Stimulated activated naive CD4-positive, alpha-beta T cell treated with Interleukin-2 at 50 U/mL for 16 hours (primary cell): ENCODE measurements around the gene SDCCAG8.

Experiments
- DNase-seq: peaks from one replicate; lab custom pipeline; 2025; lab: John Stamatoyannopoulos, UW

SDCCAG8 gene

DNA sequence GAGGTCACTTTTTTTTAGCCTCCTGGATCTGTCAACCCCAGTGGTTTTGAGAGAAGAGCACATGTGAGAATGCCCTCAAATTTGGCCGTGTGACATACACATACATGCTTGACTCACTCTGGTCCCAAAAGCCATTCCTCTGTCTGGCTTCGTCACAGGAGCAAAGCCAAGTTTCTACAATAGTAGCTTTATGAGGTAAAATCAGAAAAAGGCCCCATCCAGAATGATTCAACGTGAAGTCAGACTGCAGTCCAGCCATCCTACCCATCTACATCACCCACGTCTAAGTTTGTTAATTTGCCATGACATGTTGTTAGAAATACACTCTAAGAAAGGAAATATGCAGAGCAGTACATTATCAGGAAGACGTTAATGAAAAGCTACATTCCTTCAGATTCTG lies 245.2 kb downstream of the SDCCAG8 start:
- no peak for DNase-seq

DNA sequence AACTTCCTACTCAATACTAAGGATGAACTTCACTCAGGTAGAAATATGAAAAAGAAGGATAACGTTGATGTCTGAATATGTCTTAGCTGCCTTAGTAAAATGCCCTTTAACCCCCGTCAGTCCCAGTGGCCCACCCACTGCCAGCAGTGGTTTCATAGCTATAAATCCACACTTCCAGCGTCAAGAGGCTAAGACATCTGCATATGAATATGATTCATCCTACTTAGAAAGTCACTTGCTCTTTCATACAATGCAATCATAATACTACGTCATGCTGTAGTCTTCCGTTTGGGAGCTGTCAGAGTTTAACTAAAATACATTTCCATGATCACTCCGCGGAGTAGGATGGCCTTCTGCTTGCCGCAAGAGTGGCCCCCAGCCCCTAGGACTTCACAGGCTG lies 247.3 kb downstream of the SDCCAG8 start:
- DNase-seq: no peak

DNA sequence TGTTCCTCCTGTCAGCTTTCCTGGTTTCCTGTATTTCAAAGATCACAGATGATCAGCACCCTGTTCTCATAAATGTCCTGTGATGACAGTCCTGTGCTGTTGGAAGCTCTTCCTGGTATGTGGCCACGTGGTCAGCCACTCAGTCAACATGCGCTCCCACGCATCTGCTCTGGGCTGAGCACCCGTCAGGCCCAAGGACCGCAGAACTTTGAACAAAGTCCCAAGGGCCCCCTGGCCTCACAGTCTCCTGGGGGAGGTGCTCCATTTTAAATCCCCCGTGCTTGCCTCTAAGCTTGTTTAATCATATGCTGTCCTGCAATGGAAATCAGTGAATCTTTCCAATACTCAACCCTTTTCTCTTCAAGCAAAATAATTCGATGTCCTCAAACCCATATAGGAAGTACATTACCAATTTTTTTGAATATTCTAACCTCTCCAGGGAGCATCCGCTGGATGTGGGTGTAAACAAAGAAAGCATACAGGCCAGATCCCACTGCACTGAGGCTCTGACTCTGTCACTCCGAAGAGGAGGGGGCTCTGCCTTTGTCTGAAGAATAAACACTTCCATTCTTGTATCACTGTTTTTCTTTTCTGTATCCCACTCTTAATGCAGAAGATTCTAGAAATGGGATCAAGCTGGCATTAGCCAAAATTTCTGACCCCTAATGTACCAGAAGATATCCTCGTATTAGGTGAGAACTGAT lies 250.3 kb downstream of the SDCCAG8 start:
- no peak for DNase-seq

DNA sequence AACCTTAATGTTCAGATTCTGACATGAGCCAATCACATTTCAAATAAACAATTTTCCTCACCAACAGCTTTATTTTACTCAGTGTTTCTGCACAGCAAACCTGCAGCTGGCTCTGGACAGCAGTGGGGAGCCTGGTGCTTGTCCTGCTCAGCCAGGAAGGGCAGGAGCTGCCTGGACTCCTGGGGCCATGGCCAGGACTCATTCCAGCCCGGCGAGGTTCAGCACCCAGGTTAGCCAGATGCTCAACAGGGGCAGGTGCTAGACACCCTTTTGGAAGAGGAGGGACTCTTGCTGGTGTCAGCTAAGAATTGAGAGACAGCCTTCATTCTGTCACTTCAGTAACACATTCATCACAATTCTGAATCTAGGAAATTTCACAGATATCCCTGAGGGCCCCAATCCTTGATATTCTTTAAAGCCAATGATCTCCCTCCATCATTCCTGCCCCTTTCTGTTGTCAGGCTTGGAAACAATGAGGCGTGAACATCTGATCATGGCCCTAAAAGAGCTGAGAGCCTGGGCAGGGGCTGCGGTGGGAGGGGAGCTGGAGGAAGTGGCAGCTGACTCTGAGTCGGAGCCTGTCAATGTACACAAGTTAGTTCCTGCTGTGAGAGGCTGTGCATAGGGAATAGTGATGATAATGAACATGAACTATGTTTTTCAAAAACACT lies 251.3 kb downstream of the SDCCAG8 start:
- DNase-seq: no peak

DNA sequence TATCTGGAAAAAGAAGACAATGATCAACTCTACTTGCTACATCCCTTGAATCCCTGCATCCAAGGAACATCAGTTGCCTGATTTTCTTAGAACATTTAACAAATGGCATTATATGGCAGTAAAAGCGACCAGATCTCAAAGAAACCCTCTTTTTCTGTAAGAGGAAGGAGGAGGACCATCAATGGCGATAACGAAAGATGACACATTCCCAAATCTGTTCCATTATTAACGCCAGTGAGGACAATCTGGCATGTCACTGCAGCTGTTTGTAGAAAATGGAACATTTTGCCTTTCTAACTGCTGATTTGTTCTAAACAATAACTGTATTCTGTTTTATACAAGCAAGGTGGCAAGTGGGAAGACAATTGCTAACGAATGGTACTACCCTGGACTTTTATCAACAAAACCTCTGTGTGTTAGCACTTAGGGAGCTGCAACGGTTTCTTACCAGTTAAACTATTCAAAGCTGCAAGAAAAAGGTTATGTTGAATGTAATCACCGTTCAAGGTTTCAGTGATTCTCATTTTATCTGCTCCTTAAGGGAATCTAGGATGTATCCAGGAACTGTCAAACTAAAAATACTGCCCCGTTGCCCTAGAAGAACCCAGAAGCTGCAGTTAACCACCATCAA lies 251.9 kb downstream of the SDCCAG8 start:
- DNase-seq: no peak

DNA sequence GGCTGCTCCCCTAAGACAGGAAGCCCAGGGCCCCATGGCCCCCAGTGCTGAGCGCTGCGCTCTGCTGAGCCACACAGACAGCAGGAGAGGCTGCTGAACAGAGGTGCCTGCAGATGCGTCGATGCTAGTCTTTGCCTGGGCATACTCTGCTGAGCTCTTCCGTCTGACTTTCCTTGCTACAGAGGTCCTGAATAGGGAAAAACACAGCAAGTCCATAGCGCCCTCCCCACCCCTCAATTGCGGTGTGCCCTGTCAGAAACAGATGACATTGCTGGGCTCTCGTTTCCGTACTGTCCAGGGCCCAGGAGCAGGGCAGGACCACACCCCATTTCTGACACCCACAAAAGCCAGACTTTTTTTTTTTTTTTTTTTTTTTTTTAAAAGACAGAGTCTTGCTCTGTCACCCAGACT lies 252.5 kb downstream of the SDCCAG8 start:
- DNase-seq: no peak

DNA sequence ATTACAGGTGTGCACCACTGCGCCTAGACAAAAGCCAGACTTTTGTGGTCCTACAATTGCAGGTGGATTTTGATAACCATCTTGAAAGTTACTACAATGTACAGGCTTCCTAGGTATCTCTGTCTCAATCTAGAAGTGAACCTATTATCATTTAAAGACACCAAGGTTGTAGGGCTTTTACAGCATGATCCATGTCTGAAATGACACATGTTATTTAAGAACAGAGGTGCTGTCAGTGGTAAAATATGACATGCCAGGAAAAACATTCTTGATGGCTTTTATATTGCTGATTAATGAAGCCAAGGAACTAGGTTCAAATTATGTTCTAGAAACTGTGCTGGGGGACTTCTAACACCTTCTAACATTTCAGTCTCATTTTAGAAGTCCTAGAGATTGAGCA lies 253.1 kb downstream of the SDCCAG8 start:
- no peak for DNase-seq

DNA sequence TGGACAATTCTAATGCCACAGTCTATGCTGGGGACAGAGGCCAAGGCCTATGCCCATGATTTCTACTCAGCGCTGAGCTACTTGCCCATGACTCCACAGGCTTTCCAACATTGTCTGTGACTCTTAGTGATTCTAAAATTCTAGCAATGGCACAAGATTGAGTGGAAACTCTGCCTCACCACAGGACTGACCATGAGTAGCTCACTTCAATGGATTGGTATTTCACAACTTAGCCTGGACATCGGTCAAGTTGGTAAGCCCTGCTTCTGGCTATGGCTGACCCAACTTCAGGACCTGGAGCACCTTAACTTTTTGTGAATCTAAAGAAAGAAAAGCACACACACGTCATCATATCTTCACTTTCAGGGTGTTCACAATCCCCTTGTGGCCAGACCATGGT lies 255.1 kb downstream of the SDCCAG8 start:
- no peak for DNase-seq

DNA sequence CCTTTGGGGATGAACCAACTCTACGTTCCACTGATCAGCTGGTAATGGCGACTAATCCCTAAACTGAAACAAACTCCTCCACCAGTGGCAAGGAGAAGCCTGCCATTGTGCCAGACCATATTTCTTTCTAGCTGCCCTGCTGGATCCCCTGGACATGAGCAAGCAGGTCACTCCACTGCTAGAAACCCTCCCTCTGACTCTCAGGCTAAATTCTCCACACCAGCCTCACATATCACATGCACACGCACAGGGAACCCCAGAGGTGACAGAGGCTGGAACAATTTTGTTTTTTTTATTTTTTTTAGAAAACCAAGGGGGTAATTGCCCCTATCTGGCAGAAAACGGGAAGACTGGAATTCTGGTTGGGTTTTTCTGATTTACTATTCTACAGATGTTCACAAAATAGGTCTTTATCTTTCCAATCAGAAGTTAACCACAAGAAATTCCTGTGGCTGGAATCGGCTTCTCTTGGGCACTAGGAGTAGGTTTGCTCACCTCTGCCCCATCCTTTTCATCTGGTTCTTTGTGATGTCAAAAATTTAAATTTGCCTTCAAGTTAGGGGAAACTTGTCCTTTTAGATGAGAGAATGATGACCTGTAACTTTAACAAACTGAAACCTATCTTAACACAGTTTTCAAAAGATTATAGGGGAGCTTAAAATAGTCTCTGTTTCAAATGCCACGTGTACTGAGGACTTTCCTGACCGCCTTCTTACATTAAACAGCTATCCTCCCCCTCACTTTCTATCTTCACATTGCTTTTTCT lies 258.1 kb downstream of the SDCCAG8 start:
- no peak for DNase-seq

DNA sequence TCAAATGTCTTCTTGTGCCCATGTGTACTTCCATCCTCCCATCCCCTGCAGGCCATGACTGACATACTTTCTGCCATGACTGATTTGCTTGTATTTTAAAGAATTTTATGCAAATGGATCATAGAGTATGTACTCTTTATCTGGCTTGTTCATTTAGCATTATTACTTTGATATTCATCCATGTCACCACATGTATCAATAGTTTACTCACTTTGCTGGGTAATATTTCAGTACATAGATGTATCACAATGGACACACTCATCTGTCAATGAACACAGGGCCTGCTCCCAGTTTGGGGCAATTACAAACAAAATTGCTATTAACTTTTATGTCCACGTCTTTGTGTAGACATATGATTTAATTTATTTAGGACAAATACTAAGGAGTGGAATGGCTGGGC lies 259.1 kb downstream of the SDCCAG8 start:
- DNase-seq: no peak

DNA sequence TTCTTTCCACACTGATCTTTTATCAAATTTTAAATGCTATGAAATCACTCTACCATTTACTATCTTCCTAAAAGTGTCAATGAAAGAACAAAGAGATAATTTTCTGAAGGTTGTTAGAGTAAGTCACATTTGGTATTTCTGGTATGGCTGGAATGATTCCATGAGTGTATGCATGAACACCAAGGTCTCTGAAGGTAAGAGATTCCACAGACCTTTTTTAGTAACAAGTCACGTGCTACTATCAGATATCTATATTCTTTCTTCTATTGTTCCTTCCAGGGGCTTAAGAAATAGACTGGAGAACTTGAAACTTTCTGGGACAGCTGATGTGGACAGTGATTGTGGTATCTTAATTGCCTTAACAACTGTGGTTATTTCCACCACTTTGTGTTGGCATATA lies 265.0 kb downstream of the SDCCAG8 start:
- no peak for DNase-seq

DNA sequence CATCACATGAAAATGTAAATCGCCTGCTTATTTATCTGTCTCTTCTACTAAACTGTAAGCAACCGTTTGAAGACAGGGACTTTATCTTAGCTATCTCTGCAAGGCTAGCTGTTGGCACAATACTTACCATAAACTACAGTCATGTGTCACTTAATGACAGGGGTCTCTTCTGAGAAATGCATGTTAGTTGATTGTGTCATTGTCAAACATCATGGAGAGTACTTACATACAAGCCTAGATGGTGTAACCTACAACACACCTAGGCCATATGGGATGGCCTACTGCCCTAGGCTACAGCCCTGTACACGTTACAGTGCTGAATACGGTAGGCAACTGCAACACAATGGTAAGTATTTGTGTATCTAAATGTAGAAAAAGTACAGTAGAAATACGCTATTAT lies 267.9 kb downstream of the SDCCAG8 start:
- DNase-seq: no peak

DNA sequence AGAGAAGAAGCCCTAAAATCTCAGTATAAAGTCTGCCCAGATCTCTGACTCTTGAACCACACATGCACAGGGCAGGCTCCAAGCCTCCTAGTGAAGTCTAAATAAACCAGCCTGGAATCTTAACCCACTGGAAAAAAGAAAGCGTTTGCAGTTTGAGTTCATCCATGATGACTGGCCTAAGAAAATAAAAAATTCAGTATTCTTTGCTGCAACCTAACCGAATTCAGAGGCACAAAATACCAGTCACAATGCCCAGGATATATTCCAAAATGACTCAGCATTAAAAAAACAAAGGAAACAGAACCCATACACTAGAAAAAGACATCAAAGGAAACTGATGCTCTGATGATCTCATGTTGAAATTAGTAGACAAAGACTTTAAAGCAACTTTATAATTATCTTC lies 269.2 kb downstream of the SDCCAG8 start:
- no peak for DNase-seq

DNA sequence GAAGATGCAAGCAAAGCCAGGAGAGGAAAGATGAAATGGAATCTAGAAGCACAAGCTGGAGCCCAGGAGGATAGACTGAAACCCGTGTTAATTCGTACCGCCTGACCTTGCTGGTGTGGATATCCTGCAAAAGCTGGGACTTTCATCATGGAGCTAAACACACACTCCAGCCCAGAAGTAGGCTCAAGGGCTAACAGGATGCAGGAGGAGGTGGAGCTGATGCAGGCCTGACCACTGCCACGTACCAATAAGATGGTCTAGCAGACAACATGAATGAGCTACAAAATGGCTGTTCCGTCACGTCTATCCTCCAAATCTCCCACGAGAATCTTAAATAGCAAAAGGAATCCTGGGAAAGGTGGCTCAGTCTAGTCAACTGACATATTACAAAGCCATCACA lies 270.3 kb downstream of the SDCCAG8 start:
- DNase-seq: no peak

DNA sequence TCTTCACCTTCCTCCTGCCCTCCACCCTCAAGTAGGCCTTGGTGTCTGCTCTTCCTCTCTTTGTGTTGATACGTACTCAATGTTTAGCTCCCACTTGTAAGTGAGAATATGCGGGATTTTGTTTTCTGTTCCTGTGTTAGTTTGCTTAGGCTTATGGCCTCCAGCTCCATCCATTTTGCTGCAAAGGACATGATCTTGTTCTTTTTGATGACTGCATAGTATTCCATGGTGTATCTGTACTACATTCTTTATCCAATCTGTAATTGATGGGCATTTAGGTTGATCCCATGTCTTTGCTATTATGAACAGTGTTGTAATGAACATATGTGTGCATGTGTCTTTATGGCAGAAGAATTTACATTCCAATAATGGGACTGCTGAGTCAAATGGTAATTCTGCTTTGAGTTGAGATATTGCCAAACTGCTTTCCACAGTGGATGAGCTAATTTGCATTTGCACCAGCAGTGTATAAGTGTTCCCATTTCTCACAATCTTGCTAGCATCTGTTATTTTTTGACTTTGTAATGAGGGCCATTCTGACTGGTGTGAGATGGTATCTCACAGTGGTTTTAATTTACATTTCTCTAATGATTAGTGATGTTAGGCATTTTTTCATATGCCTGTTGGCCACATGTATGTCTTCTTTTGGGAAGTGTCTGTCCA lies 272.7 kb downstream of the SDCCAG8 start:
- DNase-seq: no peak

DNA sequence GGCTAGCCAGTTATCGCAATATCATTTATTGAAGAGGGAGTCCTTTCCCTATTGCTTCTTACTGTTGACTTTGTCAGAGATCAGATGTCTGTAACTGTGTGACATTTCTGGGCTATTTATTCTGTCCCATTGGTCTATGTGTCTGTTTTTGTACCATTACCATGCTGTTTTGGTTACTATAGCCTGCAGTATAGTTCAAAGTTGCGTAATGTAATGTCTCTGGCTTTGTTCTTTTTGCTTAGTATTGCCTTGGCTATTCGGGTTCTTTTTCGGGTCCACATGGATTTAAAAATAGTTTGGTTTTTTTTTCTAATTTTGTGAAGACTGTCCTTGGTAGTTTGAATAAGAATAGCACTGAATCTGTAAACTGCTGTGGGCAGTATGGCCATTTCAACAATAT lies 273.7 kb downstream of the SDCCAG8 start:
- no peak for DNase-seq

DNA sequence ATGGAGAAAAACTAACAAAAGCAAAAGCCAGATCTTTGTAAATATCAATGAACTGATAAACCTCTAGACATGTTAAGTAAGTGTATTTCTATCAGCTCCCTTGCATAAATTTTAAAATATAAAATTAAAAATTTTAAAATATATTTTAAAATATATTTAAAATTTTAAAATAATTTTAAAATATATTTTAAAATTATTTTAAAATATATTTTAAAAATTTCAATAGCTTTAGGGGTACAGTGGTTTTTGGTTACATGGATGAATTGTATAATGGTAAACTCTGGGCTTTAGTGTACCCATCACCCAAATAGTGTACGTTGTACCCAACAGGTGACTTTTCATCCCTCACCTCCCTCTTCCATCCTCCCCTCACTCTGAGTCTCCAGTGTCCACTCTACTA lies 279.2 kb downstream of the SDCCAG8 start:
- no peak for DNase-seq

DNA sequence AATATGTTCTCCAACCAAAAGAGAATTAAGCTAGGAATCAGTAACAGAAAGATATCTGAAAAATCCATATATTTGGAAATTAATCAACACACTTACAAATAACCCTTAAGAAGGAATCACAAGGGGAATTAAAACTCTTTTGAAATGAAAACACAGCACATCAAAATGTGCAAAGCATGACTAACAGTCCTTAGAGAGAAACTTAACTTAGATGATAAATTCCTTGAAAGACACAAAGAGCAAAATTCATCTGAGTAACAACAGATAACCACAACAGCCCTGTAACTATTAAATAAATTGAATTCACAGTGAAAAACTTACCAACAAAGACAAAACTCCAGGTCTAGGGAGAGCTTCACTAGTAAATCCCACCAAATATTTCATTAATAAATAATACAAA lies 283.8 kb downstream of the SDCCAG8 start:
- DNase-seq: no peak

DNA sequence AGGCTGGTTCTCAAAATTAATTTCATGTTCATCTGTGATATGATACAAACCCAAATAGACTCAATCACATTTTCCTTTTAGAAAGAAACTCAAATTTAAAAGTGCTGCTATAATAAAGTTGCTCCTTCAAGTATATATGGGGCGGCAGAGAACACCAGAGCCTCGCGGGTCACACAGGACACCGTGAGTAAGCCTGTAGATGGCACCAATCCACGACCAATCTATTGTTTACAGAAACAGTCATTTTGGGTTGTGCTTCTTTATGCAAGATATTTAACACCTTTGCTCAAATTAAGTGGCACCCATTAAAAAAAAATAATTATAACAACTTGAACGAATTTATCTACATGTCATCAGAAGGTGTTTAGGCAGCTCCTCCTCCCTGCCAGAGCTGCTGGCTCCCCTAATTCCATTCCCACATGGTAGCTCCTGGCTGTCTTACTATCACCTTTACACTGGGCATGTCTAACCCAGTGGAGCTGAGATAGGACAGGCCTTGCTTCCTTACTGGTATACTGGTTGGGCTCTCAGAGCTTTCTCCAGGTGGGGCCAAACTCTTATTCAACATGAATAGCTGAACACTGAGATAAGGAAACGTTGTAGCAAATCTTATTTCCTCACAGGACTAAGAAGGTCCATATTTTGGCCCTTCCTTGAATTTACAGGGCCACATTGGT lies 287.0 kb downstream of the SDCCAG8 start:
- DNase-seq: no peak

DNA sequence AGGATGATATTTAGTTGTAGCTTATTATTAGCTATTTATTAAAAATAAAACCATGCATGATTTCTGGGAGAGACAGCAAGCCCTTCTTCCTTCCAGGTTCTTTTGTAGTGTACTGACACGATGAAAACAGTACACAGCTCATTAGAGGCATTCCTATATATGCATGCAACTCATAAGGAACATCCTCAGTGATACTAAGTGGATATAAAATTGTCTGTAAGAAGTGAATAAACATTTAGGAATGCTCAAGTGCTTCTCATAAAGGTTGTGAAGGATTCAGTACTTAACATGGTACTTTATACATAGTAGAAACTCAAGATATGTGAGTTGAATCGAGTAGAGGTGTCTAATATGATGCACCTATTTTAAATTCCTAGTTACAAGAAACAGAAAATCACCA lies 287.7 kb downstream of the SDCCAG8 start:
- DNase-seq: no peak

DNA sequence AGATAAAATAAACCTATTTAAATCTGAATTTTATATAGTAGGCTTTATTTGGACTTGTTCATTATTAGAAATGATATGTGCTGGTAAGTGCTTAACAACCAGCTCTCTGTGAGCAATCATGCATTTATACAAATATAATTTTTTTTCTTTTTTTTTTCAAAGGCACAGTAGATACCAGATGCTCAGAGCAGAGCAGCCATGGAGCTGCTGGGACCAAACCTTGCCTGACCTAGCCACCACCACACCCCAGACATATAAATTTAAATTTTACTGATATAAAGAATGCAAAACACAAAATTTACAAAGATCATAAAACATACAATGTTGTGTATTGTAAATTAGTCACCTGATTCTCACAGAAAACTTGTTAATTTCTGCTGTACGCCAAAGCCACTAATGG lies 290.6 kb downstream of the SDCCAG8 start:
- no peak for DNase-seq

DNA sequence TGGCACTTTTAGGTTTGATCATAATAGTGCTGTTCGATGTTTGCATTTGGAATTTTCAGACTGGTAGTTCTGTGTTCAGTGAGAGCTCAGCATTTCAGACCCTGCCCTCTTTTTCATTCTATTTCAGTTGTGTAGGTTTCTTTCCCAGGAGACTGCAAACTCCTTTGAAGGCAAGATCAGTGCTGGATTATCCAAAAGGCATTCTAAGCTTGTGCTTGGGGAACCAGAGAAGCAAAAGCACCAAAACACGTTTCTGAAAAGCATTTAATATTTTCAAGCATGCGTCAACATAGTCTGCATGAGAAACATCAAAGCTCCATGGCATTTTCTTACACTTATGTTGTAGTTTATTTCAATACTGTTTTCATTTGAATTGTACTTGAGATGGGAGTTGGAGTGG lies 292.1 kb downstream of the SDCCAG8 start:
- DNase-seq: no peak
